CD14-positive monocyte (primary cell): ENCODE measurements around the gene ELMO1. TPM values are rescaled to one million over a fixed set of nuclear protein-coding genes. Genes with fewer than 3 reads are reported as not detected.

Experiments
- DNase-seq, 3 donors: peaks; one replicate each; pipeline ENCODE4 v3.0.0-alpha.2; 2011 to 2022
- H2AFZ ChIP-seq: 2 replicates; pipeline ENCODE4 v1.6.0; 2012; ENCODE audit warnings: mild to moderate bottlenecking, low read depth, low read length, inconsistent platforms; ENCODE audit not compliant: insufficient read depth, poor library complexity, severe bottlenecking
- H3K27ac ChIP-seq, 2 donors: 1 replicate in 1 of 2; 2 replicates in 1 of 2; pipeline ENCODE4 v1.5.1; 2012 to 2013; ENCODE audit warnings: low read length in 2 of 2, control low read depth in 1 of 2, inconsistent platforms in 1 of 2, low read depth in 1 of 2, mild to moderate bottlenecking in 1 of 2
- H3K27me3 ChIP-seq, 2 donors: one replicate each; pipeline versions ENCODE4 v1.6.0 to v1.6.1; 2011 to 2013; ENCODE audit warnings: low read length in 2 of 2; ENCODE audit not compliant: control insufficient read depth in 2 of 2, insufficient read depth in 2 of 2
- H3K36me3 ChIP-seq, 2 donors: replicated peaks in 1 of 2; 1 replicate in 1 of 2; 2 replicates in 1 of 2; pipeline versions ENCODE4 v1.5.1 to v1.6.1; 2012 to 2013; ENCODE audit warnings: low read length in 2 of 2, control low read depth in 1 of 2, inconsistent platforms in 1 of 2, mild to moderate bottlenecking in 1 of 2; ENCODE audit not compliant: insufficient read depth in 2 of 2, control insufficient read depth in 1 of 2
- H3K4me1 ChIP-seq, 2 donors: 1 replicate in 1 of 2; 2 replicates in 1 of 2; pipeline versions ENCODE4 v1.5.1 to v1.6.1; 2012 to 2013; ENCODE audit warnings: low read length in 2 of 2, control low read depth in 1 of 2, inconsistent platforms in 1 of 2, mild to moderate bottlenecking in 1 of 2, moderate library complexity in 1 of 2; ENCODE audit not compliant: insufficient read depth in 2 of 2, control insufficient read depth in 1 of 2
- H3K4me2 ChIP-seq: replicated peaks from 2 replicates; pipeline ENCODE3; 2012; ENCODE audit warnings: low read length, moderate library complexity, mild to moderate bottlenecking; ENCODE audit not compliant: poor library complexity, severe bottlenecking; ENCODE audit errors: extremely low read depth
- H3K4me3 ChIP-seq, 3 experiments: fragments of 200-600 bp in 1 of 3; sonication (generic) in 1 of 3; replicated peaks in 1 of 3; 1 replicate in 2 of 3; 2 replicates in 1 of 3; pipeline ENCODE4 v1.5.1; 2011 to 2013; ENCODE audit warnings: low read length in 3 of 3, mild to moderate bottlenecking in 3 of 3, control low read depth in 2 of 3, low read depth in 2 of 3, inconsistent platforms in 1 of 3, moderate library complexity in 1 of 3
- H3K79me2 ChIP-seq: 2 replicates; pipeline ENCODE4 v1.6.0; 2012; ENCODE audit warnings: mild to moderate bottlenecking, control low read depth, inconsistent platforms, low read length, moderate library complexity; ENCODE audit not compliant: insufficient read depth
- H3K9ac ChIP-seq: 2 replicates; pipeline ENCODE4 v1.6.0; 2017; ENCODE audit warnings: low read length, mild to moderate bottlenecking; ENCODE audit not compliant: insufficient read depth, poor library complexity, severe bottlenecking
- H3K9me3 ChIP-seq, 2 donors: replicated peaks in 1 of 2; 1 replicate in 1 of 2; 2 replicates in 1 of 2; pipeline versions ENCODE4 v1.5.1 to v1.6.1; 2012 to 2013; ENCODE audit warnings: low read length in 2 of 2, control low read depth in 1 of 2; ENCODE audit not compliant: control insufficient read depth in 1 of 2, insufficient read depth in 1 of 2
- H4K20me1 ChIP-seq: 2 replicates; pipeline ENCODE4 v1.6.0; 2012; ENCODE audit warnings: mild to moderate bottlenecking, low read length, control low read depth, moderate library complexity; ENCODE audit not compliant: insufficient read depth
- H3K27ac Mint-ChIP-seq, 7 donors: one replicate each; pipeline ENCODE4 v1.8.0; 2020; ENCODE audit warnings: mild to moderate bottlenecking in 7 of 7, mixed read lengths in 7 of 7, moderate library complexity in 6 of 7, inconsistent platforms in 2 of 7
- H3K27me3 Mint-ChIP-seq, 3 donors: one replicate each; pipeline ENCODE4 v1.8.0; 2021 to 2022; ENCODE audit warnings: low read depth in 3 of 3, mild to moderate bottlenecking in 3 of 3, mixed read lengths in 3 of 3, moderate library complexity in 3 of 3, inconsistent platforms in 1 of 3
- H3K36me3 Mint-ChIP-seq, 2 donors: one replicate each; pipeline ENCODE4 v1.8.0; 2020; ENCODE audit warnings: mixed read lengths in 2 of 2, inconsistent platforms in 1 of 2, mild to moderate bottlenecking in 1 of 2
- H3K4me1 Mint-ChIP-seq: one replicate; pipeline ENCODE4 v1.8.0; 2020; ENCODE audit warnings: mild to moderate bottlenecking, mixed read lengths
- H3K4me3 Mint-ChIP-seq, 2 donors: one replicate each; pipeline ENCODE4 v1.8.0; 2020; ENCODE audit warnings: mild to moderate bottlenecking in 2 of 2, mixed read lengths in 2 of 2, moderate library complexity in 1 of 2
- H3K9me3 Mint-ChIP-seq, 7 donors: one replicate each; pipeline ENCODE4 v1.8.0; 2020 to 2022; ENCODE audit warnings: mixed read lengths in 7 of 7, mild to moderate bottlenecking in 6 of 7, moderate library complexity in 6 of 7, inconsistent platforms in 2 of 7
- WGBS: methylation state at CpG from one replicate; pipeline ENCODE4 v1.1.5; 2013; ENCODE audit warnings: missing lambda C conversion rate; ENCODE audit not compliant: insufficient coverage; 5-methylcytosine and 5-hydroxymethylcytosine counted together
- intact Hi-C, 2 donors: fragments of 100-400 bp; cut with micrococcal nuclease; formaldehyde crosslinking; loops; one replicate each; pipeline versions ENCODE4 v1.15.0 to v1.15.1; 2023
- polyA plus RNA-seq, 3 donors: library from polyadenylated mRNA; depleted of rRNA in 1 of 3; unstranded in 2 of 3; stranded (reverse) in 1 of 3; fragments of 300-500 nt in 2 of 3; fragments of >200 nt in 1 of 3; fragmentation: Illumina TruSeq in 2 of 3; gene quantifications; 1 replicate in 2 of 3; 2 replicates in 1 of 3; pipeline ENCODE4 v1.2.3, GENCODE V29; 2012 to 2021
- TF ChIP-seq, protein P1 (sequence below): fragments of 200-600 bp; IDR thresholded peaks from one replicate; pipeline ENCODE4 v1.8.0; 2022; ENCODE audit warnings: antibody characterized with exemption, mild to moderate bottlenecking

ELMO1 gene
- polyA plus RNA-seq, 3 donors, result 46.6 to 50.2 (median 46.7) TPM

DNA sequence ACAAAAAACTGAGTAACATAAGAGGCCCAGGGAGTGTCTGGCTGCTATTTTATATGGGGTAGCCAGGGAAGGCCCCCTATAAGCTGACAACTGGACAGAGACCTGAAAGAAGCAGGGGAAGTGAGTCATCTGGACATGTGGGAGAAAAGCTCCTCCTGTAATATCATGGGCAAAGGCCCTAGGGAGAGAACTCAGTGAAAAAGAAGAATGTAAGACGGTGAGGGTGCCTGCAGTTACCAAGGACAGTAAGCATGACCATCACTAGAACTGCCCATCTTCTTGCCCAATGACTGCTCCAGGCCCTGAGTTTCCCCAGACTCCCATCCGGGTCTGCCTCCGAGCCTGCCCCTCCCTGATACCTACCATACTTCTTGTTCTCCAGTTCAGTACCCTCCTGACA, 2.3 kb downstream of the ELMO1 start:
- peak overlapping the region; percentile 4 to 47 for H3K4me3 Mint-ChIP-seq
- intact Hi-C loops, result loop anchor here in 1 of 2 donors (5.0 kb wide), 1 partner anchor 39 kb away; no protein-coding TSS in a partner anchor

DNA sequence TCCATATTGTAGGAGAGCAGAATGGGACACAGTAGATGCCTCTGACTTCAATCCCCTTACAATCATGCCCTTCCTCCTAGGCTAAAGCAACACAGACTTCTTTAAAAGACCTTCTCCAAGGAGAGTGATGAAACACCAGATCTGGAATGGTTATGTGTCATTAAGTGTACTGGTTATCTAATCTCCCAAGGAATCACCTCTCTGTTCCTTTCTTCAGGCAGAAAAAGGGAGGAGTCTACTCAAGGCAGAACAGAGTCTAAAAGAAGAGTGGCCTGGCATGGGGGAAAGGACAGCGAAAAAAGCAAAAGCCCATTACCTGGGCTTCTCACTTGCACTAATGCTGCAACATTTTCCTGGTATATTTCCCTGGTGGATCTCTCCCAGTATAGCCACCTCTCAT, 2.9 kb downstream of the ELMO1 start:
- Histone ChIP-seq H3K27ac (peak overlapping the region in 1 of 2 donors; percentile 92), H3K9me3 (no peaks in the 10 kb centered on the region), H3K4me3 (peak overlapping the region in 1 of 3 experiments; percentile 91), H3K9ac (no peak overlapping the region), H3K4me1 (peaks cover 68 to 79% of the 10 kb centered on the region in 2 donors), H3K4me2 (peak overlapping the region; percentile 74), H3K79me2 (peaks cover 68% of the 10 kb centered on the region), H2AFZ (no peak overlapping the region), H4K20me1 (peaks cover 59% of the 10 kb centered on the region), H3K27me3 (no peaks in the 10 kb centered on the region), H3K36me3 (no peaks in the 10 kb centered on the region)
- Mint-ChIP-seq H3K4me3 (peak overlapping the region in 1 of 2 donors; percentile 53), H3K36me3 (peaks cover 16 to 17% of the 10 kb centered on the region in 2 donors), H3K9me3 (no peaks in the 10 kb centered on the region), H3K27me3 (peaks cover 0 to 4% (median 2%) of the 10 kb centered on the region in 3 donors), H3K4me1 (peaks cover 82% of the 10 kb centered on the region), H3K27ac (peak overlapping the region; percentile 72 to 93 (median 87))
- intact Hi-C loops, result loop anchor here in 1 of 2 donors (5.0 kb wide), 1 partner anchor 38 kb away; no protein-coding TSS in a partner anchor
- peak in 1 of 3 donors; percentile 25 for DNase-seq
- no CpG with 5 or more reads among the region's 1 CpG for WGBS
- TF ChIP-seq, protein P1, sequence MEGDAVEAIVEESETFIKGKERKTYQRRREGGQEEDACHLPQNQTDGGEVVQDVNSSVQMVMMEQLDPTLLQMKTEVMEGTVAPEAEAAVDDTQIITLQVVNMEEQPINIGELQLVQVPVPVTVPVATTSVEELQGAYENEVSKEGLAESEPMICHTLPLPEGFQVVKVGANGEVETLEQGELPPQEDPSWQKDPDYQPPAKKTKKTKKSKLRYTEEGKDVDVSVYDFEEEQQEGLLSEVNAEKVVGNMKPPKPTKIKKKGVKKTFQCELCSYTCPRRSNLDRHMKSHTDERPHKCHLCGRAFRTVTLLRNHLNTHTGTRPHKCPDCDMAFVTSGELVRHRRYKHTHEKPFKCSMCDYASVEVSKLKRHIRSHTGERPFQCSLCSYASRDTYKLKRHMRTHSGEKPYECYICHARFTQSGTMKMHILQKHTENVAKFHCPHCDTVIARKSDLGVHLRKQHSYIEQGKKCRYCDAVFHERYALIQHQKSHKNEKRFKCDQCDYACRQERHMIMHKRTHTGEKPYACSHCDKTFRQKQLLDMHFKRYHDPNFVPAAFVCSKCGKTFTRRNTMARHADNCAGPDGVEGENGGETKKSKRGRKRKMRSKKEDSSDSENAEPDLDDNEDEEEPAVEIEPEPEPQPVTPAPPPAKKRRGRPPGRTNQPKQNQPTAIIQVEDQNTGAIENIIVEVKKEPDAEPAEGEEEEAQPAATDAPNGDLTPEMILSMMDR, result no peak

More for the DNA sequence above, 2.3 kb downstream of the ELMO1 start:
- peaks cover 77% of the 10 kb centered on the region for H3K4me1 Mint-ChIP-seq
- Histone ChIP-seq H3K4me1 (peaks cover 62 to 74% of the 10 kb centered on the region in 2 donors), H3K27me3 (no peaks in the 10 kb centered on the region), H3K4me3 (peak overlapping the region in 1 of 3 experiments; percentile 91), H3K9me3 (no peaks in the 10 kb centered on the region), H3K27ac (peak overlapping the region; percentile 16 to 92), H2AFZ (no peak overlapping the region), H4K20me1 (peaks cover 55% of the 10 kb centered on the region), H3K9ac (no peak overlapping the region), H3K4me2 (peak overlapping the region; percentile 74), H3K36me3 (no peaks in the 10 kb centered on the region), H3K79me2 (peaks cover 63% of the 10 kb centered on the region)
- peak overlapping the region; percentile 70 to 94 (median 81) for H3K27ac Mint-ChIP-seq
- H3K9me3 Mint-ChIP-seq, result no peaks in the 10 kb centered on the region
- TF ChIP-seq, protein P1, result no peak
- H3K36me3 Mint-ChIP-seq, result peaks cover 16 to 17% of the 10 kb centered on the region in 2 donors
- peak; percentile 23 to 62 (median 37) for DNase-seq
- H3K27me3 Mint-ChIP-seq, result peaks cover 0 to 5% (median 2%) of the 10 kb centered on the region in 3 donors
- 67% methylated on average over 2 of the region's 3 CpGs for WGBS
